GM23248 (cell line): Measurements from ENCODE around the gene ATP6V1G3. TPM values are rescaled to one million over a fixed set of nuclear protein-coding genes. Genes with fewer than 3 reads are reported as not detected.
"Not testable (repeated sequence)": the region's sequence is repeated elsewhere in the genome, so short reads cannot be mapped to it uniquely, and the experiment has no call there.

Source experiments
- DNase-seq: peaks from one replicate; pipeline ENCODE4 v3.0.0-alpha.2; 2015
- H2AFZ ChIP-seq: fragments of 200-600 bp; sonication (generic); 2 replicates; pipeline ENCODE4 v1.6.1; 2016; ENCODE audit warnings: antibody characterized with exemption
- H3F3A ChIP-seq: fragments of 200-600 bp; sonication (generic); 2 replicates; pipeline ENCODE4 v1.6.1; 2016; ENCODE audit warnings: mild to moderate bottlenecking, antibody characterized with exemption, mixed run types; ENCODE audit not compliant: insufficient read depth
- H3K27ac ChIP-seq: fragments of 200-600 bp; sonication (generic); 2 replicates; pipeline ENCODE4 v1.5.1; 2016; ENCODE audit warnings: mild to moderate bottlenecking
- H3K27me3 ChIP-seq: fragments of 200-600 bp; sonication (generic); replicated peaks from 2 replicates; pipeline ENCODE4 v1.6.1; 2016; ENCODE audit warnings: mild to moderate bottlenecking; ENCODE audit not compliant: insufficient read depth
- H3K36me3 ChIP-seq: fragments of 200-600 bp; sonication (generic); 2 replicates; pipeline ENCODE4 v1.6.1; 2016; ENCODE audit warnings: low read depth, mild to moderate bottlenecking
- H3K4me1 ChIP-seq: fragments of 200-600 bp; sonication (generic); 2 replicates; pipeline ENCODE4 v1.6.1; 2016; ENCODE audit warnings: mild to moderate bottlenecking; ENCODE audit not compliant: insufficient read depth
- H3K4me2 ChIP-seq: fragments of 200-600 bp; sonication (generic); one replicate; pipeline ENCODE4 v1.6.1; 2016; ENCODE audit warnings: mild to moderate bottlenecking; ENCODE audit not compliant: unreplicated experiment
- H3K4me3 ChIP-seq: fragments of 200-600 bp; sonication (generic); 2 replicates; pipeline ENCODE4 v1.5.1; 2016; ENCODE audit warnings: mild to moderate bottlenecking
- H3K79me2 ChIP-seq: fragments of 200-600 bp; sonication (generic); 2 replicates; pipeline ENCODE4 v1.6.1; 2016; ENCODE audit warnings: mild to moderate bottlenecking; ENCODE audit not compliant: insufficient read depth
- H3K9ac ChIP-seq: fragments of 200-600 bp; sonication (generic); 2 replicates; pipeline ENCODE4 v1.6.1; 2016; ENCODE audit warnings: mild to moderate bottlenecking
- H3K9me2 ChIP-seq: fragments of 200-600 bp; sonication (generic); 2 replicates; pipeline ENCODE4 v1.6.1; 2016; ENCODE audit warnings: mixed run types, mild to moderate bottlenecking, moderate library complexity; ENCODE audit not compliant: insufficient read depth
- H3K9me3 ChIP-seq: fragments of 200-600 bp; sonication (generic); one replicate; pipeline ENCODE4 v1.6.1; 2017; ENCODE audit warnings: low read depth
- H4K20me1 ChIP-seq: fragments of 200-600 bp; sonication (generic); 2 replicates; pipeline ENCODE4 v1.6.0; 2016; ENCODE audit not compliant: insufficient read depth
- EZH2 ChIP-seq: fragments of 200-600 bp; sonication (generic); IDR thresholded peaks from 2 replicates; pipeline ENCODE4 v1.6.1; 2018; ENCODE audit warnings: antibody characterized with exemption, mild to moderate bottlenecking; ENCODE audit not compliant: insufficient read depth, poor library complexity, severe bottlenecking
- EZH2phosphoT487 ChIP-seq: fragments of 200-600 bp; sonication (generic); IDR thresholded peaks from 2 replicates; pipeline ENCODE4 v1.6.1; 2018; ENCODE audit warnings: antibody characterized with exemption, moderate library complexity, mild to moderate bottlenecking, low read depth; ENCODE audit not compliant: insufficient read depth
- WGBS, 2 experiments: methylation state at CpG; one replicate each; pipeline ENCODE4 v1.1.6; 2015 to 2017; ENCODE audit warnings: low lambda C conversion rate in 2 of 2, low coverage in 1 of 2; ENCODE audit errors: missing lambda C conversion rate in 2 of 2; 5-methylcytosine and 5-hydroxymethylcytosine counted together
- in situ Hi-C: fragments of 300-500 bp; cut with MboI; formaldehyde crosslinking; loops from 2 replicates; pipeline ENCODE4 v1.15.0; 2020
- polyA plus RNA-seq: library from polyadenylated mRNA; unstranded; fragments of >200 nt; fragmentation: Nextera tagmentation; extraction: Ambion mirVana; gene quantifications from 2 replicates; pipeline ENCODE4 v1.2.1, GENCODE V29; 2016
- total RNA-seq: library from RNA; depleted of rRNA; stranded (reverse); fragments of >200 nt; shearing (Covaris generic); gene quantifications from 2 replicates; pipeline ENCODE4 v1.2.3, GENCODE V29; 2014; rRNA removed

ATP6V1G3 gene
- total and polyA plus RNA-seq, 2 experiments from 2014 or later, result 1.3 TPM; not detected in 1

DNA sequence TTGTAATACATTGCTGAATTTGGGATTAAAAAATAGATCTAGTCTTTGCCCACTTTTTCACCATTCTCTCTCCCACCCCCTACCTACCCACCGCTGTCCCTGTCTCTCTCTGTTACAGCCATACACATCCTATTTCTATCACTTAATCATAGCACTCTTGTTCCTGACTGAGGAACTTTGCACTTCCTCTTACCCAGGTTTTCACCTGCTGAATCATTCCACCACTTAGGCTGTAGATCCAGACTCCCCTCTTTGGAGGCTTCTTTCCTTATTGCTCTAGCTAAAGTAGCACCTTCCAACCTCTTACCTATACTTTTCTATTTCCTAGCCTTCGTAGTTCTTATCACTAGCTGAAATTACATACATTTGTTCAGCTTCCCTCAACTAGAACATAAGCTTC, 59.6 kb downstream of the ATP6V1G3 start:
- no peaks in the 10 kb centered on the region for H3K9me3 ChIP-seq
- no peak overlapping the region for H3K27ac ChIP-seq
- H3K9me2 ChIP-seq, result no peaks in the 10 kb centered on the region
- no peaks in the 10 kb centered on the region for H3K27me3 ChIP-seq
- DNase-seq, result no peak
- no peak overlapping the region for H3K9ac ChIP-seq
- in situ Hi-C loops, result no loop called here
- no peak overlapping the region for H3K4me2 ChIP-seq
- no peak overlapping the region for H3K4me3 ChIP-seq
- H3K4me1 ChIP-seq, result no peaks in the 10 kb centered on the region
- no peaks in the 10 kb centered on the region for H3F3A ChIP-seq
- 52 to 78% methylated on average over 2 of the region's 2 CpGs for WGBS, 2 experiments
- no peak overlapping the region for H2AFZ ChIP-seq
- no peaks in the 10 kb centered on the region for H3K79me2 ChIP-seq
- no peaks in the 10 kb centered on the region for H4K20me1 ChIP-seq
- no peaks in the 10 kb centered on the region for H3K36me3 ChIP-seq
- TF ChIP-seq EZH2 (no peak), EZH2phosphoT487 (no peak)

GRCh38 chr1:198477354-198477753, 63.1 kb downstream of the ATP6V1G3 start:
- H3K4me3 ChIP-seq, in situ Hi-C loops, H3K9me2 ChIP-seq, H3K36me3 ChIP-seq, H3K79me2 ChIP-seq, DNase-seq, H3K27me3 ChIP-seq, H2AFZ ChIP-seq, H3K9ac ChIP-seq, H3K4me2 ChIP-seq, H3F3A ChIP-seq, H4K20me1 ChIP-seq, H3K4me1 ChIP-seq, H3K9me3 ChIP-seq, H3K27ac ChIP-seq: not testable (repeated sequence)

Other genes with a start within 250 kb of the ATP6V1G3 start
- gene PTPRC, start 98.4 kb upstream of the ATP6V1G3 start, total RNA-seq, result 0.38 and 0.86 TPM in 2 replicates
- gene PTPRC, start 98.4 kb upstream of the ATP6V1G3 start, polyA plus RNA-seq, result 0.66 and 0.70 TPM in 2 replicates